ENCODE measurements around the gene WRNIP1. TPM values are rescaled to one million over a fixed set of nuclear protein-coding genes. Genes with fewer than 3 reads are reported as not detected.

WRNIP1 gene
- total RNA-seq, 1 experiment from 2014 or later: 78.8 TPM

- H3K27me3 ChIP-seq (ENCODE audit: insufficient read depth, low read length): no peaks in the 10 kb centered on the region
- H3K79me2 ChIP-seq (ENCODE audit: insufficient read depth, low read length): peaks cover 42% of the 10 kb centered on the region
- H3K9ac ChIP-seq (ENCODE audit: low read length): peak overlapping the region; percentile 64
- peak overlapping the region; percentile 2 for H2AFZ ChIP-seq (ENCODE audit: low read depth, low read length, poor library complexity, severe bottlenecking)
- BruUV-seq (replicated peaks): TSS peak; percentile 91
- intact Hi-C loops (cut with micrococcal nuclease): loop anchor here (10.0 kb wide), 1 partner anchor 300 kb away; the partner anchor contains the start of gene RIPK1
- peaks cover 18 to 28% of the 10 kb centered on the region in 2 experiments for H3K4me1 ChIP-seq (ENCODE audit: control insufficient read depth in 1 of 2, insufficient read depth in 2 of 2, low read length in 2 of 2)
- ChIA-PET CTCF (interaction anchor here (1.1 to 1.5 kb wide), 6 partner anchors 8 to 237 kb away, joined by 3 to 7 read pairs (median 4); partner anchors contain the start of gene MYLK4), RAD21 (ENCODE audit: low non-redundant PET in 1 of 2, low total read pairs in 2 of 2, uncharacterized antibody in 2 of 2, unreplicated experiment in 2 of 2) (no interaction called here), POLR2A (interaction anchor here (0.6 to 1.2 kb wide), 6 partner anchors 27 to 1244 kb away, joined by 3 to 4 read pairs (median 3); no protein-coding TSS in a partner anchor)
- H3K9me2 ChIP-seq (ENCODE audit: insufficient read depth): no peaks in the 10 kb centered on the region
- peak; percentile 85 for ATAC-seq
- no peak for DNase-seq (ENCODE audit: low read depth, low spot score)
- H3K9me3 ChIP-seq (ENCODE audit: control insufficient read depth in 1 of 2, insufficient read depth in 1 of 2, low read depth in 1 of 2, low read length in 2 of 2): no peaks in the 10 kb centered on the region; a peak in 1 of 4 replicates
- peak; percentile 75 for TF ChIP-seq POLR2AphosphoS5 (IDR thresholded peaks at IDR 0.05; ENCODE audit: low read depth, low read length)
- peak; percentile 66; the same call in 1 of the 2 replicates for TF ChIP-seq SIN3A (IDR thresholded peaks at IDR 0.05; ENCODE audit: low read depth)
- TF ChIP-seq MAX (IDR thresholded peaks at IDR 0.05): peak; percentile 10; the same call in 1 of the 2 replicates
- peak; percentile 13 for TF ChIP-seq POLR2A (IDR thresholded peaks at IDR 0.05; ENCODE audit: borderline replicate concordance, extremely low read depth, insufficient read depth, insufficient read length)
- TF ChIP-seq, protein P1, sequence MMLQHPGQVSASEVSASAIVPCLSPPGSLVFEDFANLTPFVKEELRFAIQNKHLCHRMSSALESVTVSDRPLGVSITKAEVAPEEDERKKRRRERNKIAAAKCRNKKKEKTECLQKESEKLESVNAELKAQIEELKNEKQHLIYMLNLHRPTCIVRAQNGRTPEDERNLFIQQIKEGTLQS (IDR thresholded peaks at IDR 0.05): no peak
- H3K27ac ChIP-seq (ENCODE audit: low read depth, low read length): peak overlapping the region; percentile 72
- H4K20me1 ChIP-seq (ENCODE audit: insufficient read depth): peaks cover 15% of the 10 kb centered on the region; the same call in 1 of the 2 replicates
- peaks cover 3 to 4% of the 10 kb centered on the region in 2 experiments; a peak in 3 of 4 replicates for H3K36me3 ChIP-seq (ENCODE audit: control insufficient read depth in 1 of 2, insufficient read depth in 2 of 2, low read length in 2 of 2)
- H3K4me2 ChIP-seq (ENCODE audit: low read length): peak overlapping the region; percentile 78
- peak overlapping the region; percentile 56 to 59 for H3K4me3 ChIP-seq (replicated peaks in 1 of 2; ENCODE audit: low read depth in 1 of 2, low read length in 2 of 2)
Observed at GRCh38 chr6:2764610-2765165, 505 bp upstream of the WRNIP1 start.

GRCh38 chr6:2765896-2766766 is 938 bp downstream of the WRNIP1 start:
- POLR2A ChIA-PET: interaction anchor here (1.2 kb wide), 2 partner anchors 25 to 223 kb away, joined by 3 read pairs; no protein-coding TSS in a partner anchor
- Histone ChIP-seq H3K9me3 (ENCODE audit: control insufficient read depth in 1 of 2, insufficient read depth in 1 of 2, low read depth in 1 of 2, low read length in 2 of 2) (no peaks in the 10 kb centered on the region), H3K4me3 (replicated peaks in 1 of 2; ENCODE audit: low read depth in 1 of 2, low read length in 2 of 2) (peak overlapping the region; percentile 86 to 95), H3K27me3 (ENCODE audit: insufficient read depth, low read length) (no peaks in the 10 kb centered on the region), H3K79me2 (ENCODE audit: insufficient read depth, low read length) (peaks cover 56% of the 10 kb centered on the region), H3K4me2 (ENCODE audit: low read length) (peak overlapping the region; percentile 88), H4K20me1 (ENCODE audit: insufficient read depth) (peaks cover 27% of the 10 kb centered on the region; the same call in 1 of the 2 replicates), H3K9me2 (ENCODE audit: insufficient read depth) (no peaks in the 10 kb centered on the region), H3K9ac (ENCODE audit: low read length) (peak overlapping the region; percentile 90), H3K27ac (ENCODE audit: low read depth, low read length) (peak overlapping the region; percentile 97), H3K4me1 (ENCODE audit: control insufficient read depth in 1 of 2, insufficient read depth in 2 of 2, low read length in 2 of 2) (peaks cover 18 to 25% of the 10 kb centered on the region in 2 experiments), H3K36me3 (ENCODE audit: control insufficient read depth in 1 of 2, insufficient read depth in 2 of 2, low read length in 2 of 2) (peaks cover 14 to 18% of the 10 kb centered on the region in 2 experiments), H2AFZ (ENCODE audit: low read depth, low read length, poor library complexity, severe bottlenecking) (no peak overlapping the region)
- TF ChIP-seq ZFX (IDR thresholded peaks at IDR 0.05) (peak; percentile 67; the same call in 1 of the 2 replicates), CEBPB (IDR thresholded peaks at IDR 0.05; ENCODE audit: low read depth) (no peak), POLR2A (IDR thresholded peaks at IDR 0.05; ENCODE audit: borderline replicate concordance, extremely low read depth, insufficient read depth, insufficient read length) (peak; percentile 13), ELF1 (IDR thresholded peaks at IDR 0.05; ENCODE audit: borderline replicate concordance, low read depth) (no peak), MAX (IDR thresholded peaks at IDR 0.05) (peak; percentile 25; the same call in 1 of the 2 replicates)
- TF ChIP-seq, protein P1 (IDR thresholded peaks at IDR 0.05): no peak
- DNase-seq (ENCODE audit: low read depth, low spot score) (no peak), ATAC-seq (peak; percentile 40)
- CTCF ChIA-PET: interaction anchor here (1.1 to 1.5 kb wide), 5 partner anchors 9 to 236 kb away, joined by 3 to 7 read pairs (median 3); partner anchors contain the start of gene MYLK4
- intact Hi-C loops (cut with micrococcal nuclease): loop anchor here (10.0 kb wide), 1 partner anchor 299 kb away; the partner anchor contains the start of gene RIPK1
- RAD21 ChIA-PET (ENCODE audit: low non-redundant PET in 1 of 2, low total read pairs in 2 of 2, uncharacterized antibody in 2 of 2, unreplicated experiment in 2 of 2): no interaction called here
- no TSS peak for BruUV-seq (replicated peaks)

All from HCT116 (cell line).